HEK293 (cell line): ENCODE data around the gene PSME1.

Experiments
- CTCF ChIA-PET: fragments of 350-600 bp; formaldehyde crosslinking; extraction: SDS; loops from one replicate; lab custom pipeline; 2021; ENCODE audit warnings: antibody characterized with exemption; lab: Yijun Ruan, JAX
- POLR2A ChIA-PET: fragments of 300-600 bp; formaldehyde crosslinking; extraction: SDS; loops from one replicate; lab custom pipeline; 2020; ENCODE audit warnings: antibody characterized with exemption, inconsistent platforms; lab: Yijun Ruan, JAX
- H3K27ac ChIP-seq: fragments of 200-500 bp; sonication (Bioruptor generic); 2 replicates; pipeline ENCODE4 v1.5.1; 2014; ENCODE audit warnings: low read depth, low read length, control low read depth, inconsistent platforms; ENCODE audit errors: extremely low read depth
- H3K36me3 ChIP-seq, 2 experiments: fragments of 200-500 bp in 1 of 2; sonication (Bioruptor generic) in 1 of 2; 1 replicate in 1 of 2; 2 replicates in 1 of 2; pipeline ENCODE4 v1.5.1; 2014 to 2017; ENCODE audit warnings: inconsistent platforms in 2 of 2, low read length in 2 of 2; ENCODE audit not compliant: control insufficient read depth in 2 of 2, insufficient read depth in 1 of 2
- H3K4me1 ChIP-seq: fragments of 200-500 bp; sonication (Bioruptor generic); 2 replicates; pipeline ENCODE4 v1.5.1; 2014; ENCODE audit warnings: mild to moderate bottlenecking, low read length, inconsistent platforms; ENCODE audit not compliant: control insufficient read depth, insufficient read depth
- H3K4me3 ChIP-seq: 2 replicates; pipeline ENCODE4 v1.5.1; 2011; ENCODE audit warnings: low read depth, mild to moderate bottlenecking, control low read depth, low read length, moderate library complexity
- H3K9me3 ChIP-seq: fragments of 200-500 bp; sonication (Bioruptor generic); 2 replicates; pipeline ENCODE4 v1.5.1; 2014; ENCODE audit warnings: low read depth, low read length, inconsistent platforms; ENCODE audit not compliant: control insufficient read depth, insufficient read depth
- ATF2 ChIP-seq: fragments of 450-650 bp; formaldehyde crosslinking; IDR thresholded peaks from 2 replicates; pipeline ENCODE4 v1.5.1; 2016; ENCODE audit warnings: missing biosample characterization, missing genetic modification characterization, low read depth
- HIC1 ChIP-seq: fragments of 450-650 bp; formaldehyde crosslinking; IDR thresholded peaks from 2 replicates; pipeline ENCODE4 v1.5.1; 2016; ENCODE audit warnings: missing biosample characterization, missing genetic modification characterization
- HOXA7 ChIP-seq: sonication (generic); formaldehyde crosslinking; IDR thresholded peaks from 2 replicates; pipeline ENCODE4 v1.8.1; 2022; ENCODE audit warnings: missing genetic modification reagents, borderline replicate concordance
- KLF1 ChIP-seq: fragments of 450-650 bp; formaldehyde crosslinking; IDR thresholded peaks from 2 replicates; pipeline ENCODE4 v1.5.1; 2016; ENCODE audit warnings: missing biosample characterization, missing genetic modification characterization
- MYNN ChIP-seq: fragments of 450-650 bp; formaldehyde crosslinking; IDR thresholded peaks from 2 replicates; pipeline ENCODE4 v1.5.1; 2016; ENCODE audit warnings: missing biosample characterization, missing genetic modification characterization, borderline replicate concordance
- OSR2 ChIP-seq: fragments of 450-650 bp; formaldehyde crosslinking; IDR thresholded peaks from 2 replicates; pipeline ENCODE4 v1.5.1; 2016; ENCODE audit warnings: missing biosample characterization, missing genetic modification characterization
- SCRT2 ChIP-seq: fragments of 450-650 bp; formaldehyde crosslinking; IDR thresholded peaks from 2 replicates; pipeline ENCODE4 v1.5.1; 2016; ENCODE audit warnings: missing biosample characterization, missing genetic modification characterization
- ZBTB17 ChIP-seq: fragments of 450-650 bp; formaldehyde crosslinking; IDR thresholded peaks from 2 replicates; pipeline ENCODE4 v1.5.1; 2016; ENCODE audit warnings: missing biosample characterization, missing genetic modification characterization
- ZEB2 ChIP-seq: fragments of 450-650 bp; formaldehyde crosslinking; IDR thresholded peaks from 2 replicates; pipeline ENCODE4 v1.5.1; 2016; ENCODE audit warnings: missing biosample characterization, missing genetic modification characterization
- ZFP3 ChIP-seq: fragments of 450-650 bp; formaldehyde crosslinking; IDR thresholded peaks from 2 replicates; pipeline ENCODE4 v1.5.1; 2016; ENCODE audit warnings: low read depth, missing biosample characterization, missing genetic modification characterization
- ZNF121 ChIP-seq: fragments of 450-650 bp; formaldehyde crosslinking; IDR thresholded peaks from 2 replicates; pipeline ENCODE4 v1.5.1; 2016; ENCODE audit warnings: missing biosample characterization, missing genetic modification characterization
- ZNF221 ChIP-seq: fragments of 450-650 bp; formaldehyde crosslinking; IDR thresholded peaks from 2 replicates; pipeline ENCODE4 v1.5.1; 2017; ENCODE audit warnings: missing biosample characterization, missing genetic modification characterization, borderline replicate concordance
- ZNF292 ChIP-seq: fragments of 450-650 bp; formaldehyde crosslinking; IDR thresholded peaks from 2 replicates; pipeline ENCODE4 v1.5.1; 2016; ENCODE audit warnings: low read depth, missing biosample characterization, missing genetic modification characterization, borderline replicate concordance
- ZNF501 ChIP-seq: fragments of 450-650 bp; formaldehyde crosslinking; IDR thresholded peaks from 2 replicates; pipeline ENCODE4 v1.5.1; 2016; ENCODE audit warnings: missing biosample characterization, missing genetic modification characterization
- ZNF555 ChIP-seq: fragments of 450-650 bp; formaldehyde crosslinking; conservative IDR thresholded peaks from 2 replicates; pipeline ENCODE4 v1.5.1; 2017; ENCODE audit warnings: missing biosample characterization, mild to moderate bottlenecking, missing genetic modification characterization, inconsistent platforms
- ZNF596 ChIP-seq: fragments of 450-650 bp; IDR thresholded peaks from 2 replicates; pipeline ENCODE4 v1.5.0; 2018; ENCODE audit warnings: missing biosample characterization, mild to moderate bottlenecking, missing genetic modification characterization, moderate library complexity
- ZNF830 ChIP-seq: fragments of 450-650 bp; IDR thresholded peaks from 2 replicates; pipeline ENCODE4 v1.5.0; 2018; ENCODE audit warnings: missing biosample characterization, missing genetic modification characterization, low read depth, mild to moderate bottlenecking, moderate library complexity
- ZSCAN18 ChIP-seq: fragments of 450-650 bp; formaldehyde crosslinking; IDR thresholded peaks from 2 replicates; pipeline ENCODE4 v1.5.1; 2016; ENCODE audit warnings: missing biosample characterization, missing genetic modification characterization
- ZSCAN23 ChIP-seq: fragments of 450-650 bp; formaldehyde crosslinking; IDR thresholded peaks from 2 replicates; pipeline ENCODE4 v1.5.1; 2016; ENCODE audit warnings: missing biosample characterization, missing genetic modification characterization

PSME1 gene

GRCh38 chr14:24106672-24107271 is 29.2 kb upstream of the PSME1 start (continued):
- TF ChIP-seq HIC1 (tag by site-specific recombination) = no peak

GRCh38 chr14:24108336-24108874 is 27.6 kb upstream of the PSME1 start:
- Histone ChIP-seq H3K27ac (no peak overlapping the region), H3K9me3 (no peaks in the 10 kb centered on the region), H3K4me1 (no peaks in the 10 kb centered on the region), H3K4me3 (no peak overlapping the region), H3K36me3 (peaks cover 0 to 7% of the 10 kb centered on the region in 2 experiments; a peak in 2 of 3 replicates)
- CTCF ChIA-PET = interaction anchor here (0.6 to 8.9 kb wide), 32 partner anchors 8 to 476 kb away, joined by 3 to 163 read pairs (median 4); partner anchors contain the start of genes CARMIL3, CHMP4A, EMC9 and IRF9
- TF ChIP-seq OSR2 (tag by site-specific recombination) (no peak), ZNF121 (tag by site-specific recombination) (peak; percentile 93)
- TF ChIP-seq, all 188 proteins: peak for 1
- POLR2A ChIA-PET = interaction anchor here (0.8 to 7.1 kb wide), 9 partner anchors 14 to 80 kb away, joined by 3 to 56 read pairs (median 5); partner anchors contain the start of genes EMC9, IPO4, IRF9 and PCK2

GRCh38 chr14:24110060-24110459 is 25.9 kb upstream of the PSME1 start:
- Histone ChIP-seq H3K36me3 (no peaks in the 10 kb centered on the region), H3K9me3 (no peaks in the 10 kb centered on the region), H3K4me1 (no peaks in the 10 kb centered on the region), H3K27ac (no peak overlapping the region), H3K4me3 (no peak overlapping the region)
- ChIA-PET POLR2A (interaction anchor here (0.5 to 7.1 kb wide), 7 partner anchors 12 to 399 kb away, joined by 3 to 56 read pairs (median 5); partner anchors contain the start of genes EMC9, PCK2 and PSME1), CTCF (interaction anchor here (0.6 to 8.9 kb wide), 13 partner anchors 9 to 821 kb away, joined by 3 to 163 read pairs (median 5); partner anchors contain the start of genes IRF9 and PCK2)
- TF ChIP-seq ZNF555 (tag by site-specific recombination) = no peak
- 0 out of 2 replicates have a peak, but pooled peaks have one; percentile 34 for TF ChIP-seq ATF2 (tag by site-specific recombination)

GRCh38 chr14:24110523-24110922 is 25.5 kb upstream of the PSME1 start:
- TF ChIP-seq ZEB2 (no peak), HOXA7 (CRISPR knock-in tag) (no peak), ZNF501 (tag by site-specific recombination) (no peak), ZSCAN23 (tag by site-specific recombination) (no peak), KLF1 (tag by site-specific recombination) (no peak), ZNF221 (tag by site-specific recombination) (no peak), ZNF830 (tag by site-specific recombination) (no peak), ZSCAN18 (tag by site-specific recombination) (no peak), ZNF555 (tag by site-specific recombination) (no peak), SCRT2 (no peak), ZNF596 (tag by site-specific recombination) (no peak), ZNF292 (tag by site-specific recombination) (no peak), ZFP3 (tag by site-specific recombination) (no peak), ZBTB17 (tag by site-specific recombination) (no peak), MYNN (tag by site-specific recombination) (no peak)
- POLR2A ChIA-PET = interaction anchor here (0.5 to 7.1 kb wide), 4 partner anchors 13 to 267 kb away, joined by 3 to 56 read pairs (median 6); partner anchors contain the start of gene PCK2
- Histone ChIP-seq H3K36me3 (no peaks in the 10 kb centered on the region), H3K4me3 (no peak overlapping the region), H3K4me1 (no peaks in the 10 kb centered on the region), H3K9me3 (no peaks in the 10 kb centered on the region), H3K27ac (no peak overlapping the region)
- CTCF ChIA-PET = interaction anchor here (0.5 to 8.9 kb wide), 8 partner anchors 17 to 296 kb away, joined by 3 to 163 read pairs (median 4); partner anchors contain the start of genes EMC9, IRF9 and PCK2
